NT2/D1 (cell line): ENCODE data around the gene NLK.

ENCODE experiments used
- SUZ12 ChIP-seq: IDR thresholded peaks from 2 replicates; pipeline ENCODE4 v1.6.1; 2011; ENCODE audit not compliant: insufficient read length, insufficient read depth; ENCODE audit errors: extremely low read depth
- YY1 ChIP-seq: IDR thresholded peaks from 2 replicates; pipeline ENCODE4 v1.6.1; 2011; ENCODE audit not compliant: insufficient read length, insufficient read depth
- ZNF274 ChIP-seq: IDR thresholded peaks from 2 replicates; pipeline ENCODE4 v1.6.1; 2011; ENCODE audit warnings: mild to moderate bottlenecking, low read depth, low read length

DNA sequence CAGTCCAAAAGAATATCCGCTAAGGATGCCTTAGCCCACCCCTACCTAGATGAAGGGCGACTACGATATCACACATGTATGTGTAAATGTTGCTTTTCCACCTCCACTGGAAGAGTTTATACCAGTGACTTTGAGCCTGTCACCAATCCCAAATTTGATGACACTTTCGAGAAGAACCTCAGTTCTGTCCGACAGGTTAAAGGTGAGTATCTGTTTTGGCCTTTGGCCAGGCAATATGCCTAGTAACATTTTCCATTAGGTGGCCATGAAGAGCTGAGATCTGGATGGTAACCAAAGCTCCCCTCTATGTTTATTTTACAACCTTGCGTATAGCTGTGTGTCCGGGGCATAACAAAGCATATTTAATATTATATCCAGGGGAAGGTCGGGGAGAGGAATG, 148.5 kb downstream of the NLK start:
- TF ChIP-seq YY1 (no peak), ZNF274 (no peak), SUZ12 (no peak)
